Right lobe of liver (tissue), 4 donors: Measurements from ENCODE around the gene PSMD6.

Experiments used
- CTCF ChIP-seq, 4 donors: fragments of 200-600 bp in 3 of 4; fragments of 450-650 bp in 1 of 4; IDR thresholded peaks; one replicate each; pipeline versions ENCODE4 v1.5.1 to v1.8.0; 2016 to 2022; ENCODE audit warnings: antibody characterized with exemption in 4 of 4, mild to moderate bottlenecking in 2 of 4
- POLR2A ChIP-seq: fragments of 450-650 bp; IDR thresholded peaks from one replicate; pipeline ENCODE4 v1.6.1; 2017; ENCODE audit warnings: antibody characterized with exemption, mild to moderate bottlenecking
- donor health status: DM: no; HTN: no; CAD: no.
- donor health status: DM: no; HTN: no; CAD: no.
- donor health status: DM: no; HTN: yes; CAD: no.

GRCh38 chr3:64056606-64057180 lies 33.4 kb upstream of the PSMD6 start:
- TF ChIP-seq CTCF (IDR thresholded peaks at IDR 0.05) (no peak), POLR2A (no peak)
